Measurements from ENCODE around the gene TNFRSF11A. TPM values are rescaled to one million over a fixed set of nuclear protein-coding genes. Genes with fewer than 3 reads are reported as not detected.
A peak's percentile ranks its signal among the peaks of the same experiment; 100 is the strongest.

Gene TNFRSF11A
- total RNA-seq, 1 donor from 2014 or later = 14.0 TPM

DNA sequence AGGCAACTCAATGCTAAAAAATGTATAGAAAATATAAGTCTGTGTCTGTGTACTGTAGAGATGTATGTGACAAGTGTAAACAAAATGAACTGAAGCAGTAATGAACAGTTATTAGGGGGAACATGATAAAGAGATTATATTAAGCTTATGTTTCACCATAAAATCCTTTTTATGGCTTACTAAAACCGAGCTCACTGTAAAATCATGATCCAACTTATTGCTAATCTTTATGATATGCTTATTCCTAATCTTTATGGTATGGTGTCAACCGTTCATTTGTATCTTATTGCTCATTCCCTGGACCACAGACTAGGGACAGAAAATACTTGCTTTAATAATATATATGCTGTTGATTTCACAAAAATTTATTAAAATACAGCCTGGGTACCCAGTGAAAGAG is 62.1 kb downstream of the TNFRSF11A start:
- intact Hi-C loops (cut with micrococcal nuclease) = no loop called here
- H3K9me3 Mint-ChIP-seq = peaks cover 6% of the 10 kb centered on the region
- H3K27ac Mint-ChIP-seq = no peak overlapping the region
- no peaks in the 10 kb centered on the region for H3K27me3 Mint-ChIP-seq
- H3K4me3 Mint-ChIP-seq = no peak overlapping the region
- peaks cover 3% of the 10 kb centered on the region for H3K4me1 Mint-ChIP-seq
- no peak for DNase-seq
- peaks cover 31% of the 10 kb centered on the region for H3K36me3 Mint-ChIP-seq (ENCODE audit: low read depth)

DNA sequence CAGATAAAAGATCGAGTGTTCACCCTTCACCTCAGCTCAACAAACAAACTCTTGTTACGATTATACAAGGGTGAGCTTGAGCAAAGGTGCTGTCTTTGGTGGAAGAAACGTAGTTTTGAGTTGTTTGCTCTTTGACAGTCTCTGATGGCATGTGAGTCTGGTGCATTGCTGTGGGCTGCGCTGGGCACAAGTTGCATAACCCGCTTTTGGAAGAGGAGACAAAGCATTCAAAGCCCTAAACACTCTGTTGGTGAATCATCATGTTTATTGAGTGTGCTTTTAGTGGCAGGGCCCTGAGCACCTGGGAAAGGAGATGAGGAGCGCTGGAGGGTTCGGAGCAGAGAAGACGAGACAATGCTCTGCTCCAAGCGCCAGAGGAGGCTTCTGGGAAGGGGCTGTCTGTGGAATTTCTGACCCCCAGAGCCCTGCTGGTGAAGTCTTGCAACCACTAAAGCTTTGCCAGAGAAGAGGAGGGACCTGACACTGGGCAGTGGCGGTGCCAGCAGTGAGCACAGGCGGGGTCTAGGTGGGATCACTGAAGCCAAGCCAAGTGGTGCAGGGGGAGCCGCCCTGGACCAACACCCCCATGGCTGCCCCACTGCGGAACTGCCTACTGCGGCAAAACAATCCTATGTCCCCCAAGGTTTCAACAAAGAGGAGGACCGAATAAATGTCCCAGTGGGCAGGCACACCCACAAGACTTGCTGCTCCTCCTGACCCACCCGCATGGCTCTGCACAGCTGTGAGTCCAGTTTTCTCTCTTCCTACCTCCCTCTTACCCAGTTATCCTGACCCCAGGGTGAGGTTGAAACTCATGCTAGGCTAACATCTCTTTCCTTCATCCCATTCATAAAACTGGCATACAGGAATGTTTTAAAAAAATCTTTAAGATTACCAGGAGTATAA is 64.0 kb downstream of the TNFRSF11A start:
- intact Hi-C loops (cut with micrococcal nuclease) = no loop called here
- Mint-ChIP-seq H3K27me3 (no peaks in the 10 kb centered on the region), H3K36me3 (ENCODE audit: low read depth) (peaks cover 16% of the 10 kb centered on the region), H3K27ac (no peak overlapping the region), H3K9me3 (no peaks in the 10 kb centered on the region), H3K4me3 (no peak overlapping the region), H3K4me1 (no peaks in the 10 kb centered on the region)
- no peak for DNase-seq

DNA sequence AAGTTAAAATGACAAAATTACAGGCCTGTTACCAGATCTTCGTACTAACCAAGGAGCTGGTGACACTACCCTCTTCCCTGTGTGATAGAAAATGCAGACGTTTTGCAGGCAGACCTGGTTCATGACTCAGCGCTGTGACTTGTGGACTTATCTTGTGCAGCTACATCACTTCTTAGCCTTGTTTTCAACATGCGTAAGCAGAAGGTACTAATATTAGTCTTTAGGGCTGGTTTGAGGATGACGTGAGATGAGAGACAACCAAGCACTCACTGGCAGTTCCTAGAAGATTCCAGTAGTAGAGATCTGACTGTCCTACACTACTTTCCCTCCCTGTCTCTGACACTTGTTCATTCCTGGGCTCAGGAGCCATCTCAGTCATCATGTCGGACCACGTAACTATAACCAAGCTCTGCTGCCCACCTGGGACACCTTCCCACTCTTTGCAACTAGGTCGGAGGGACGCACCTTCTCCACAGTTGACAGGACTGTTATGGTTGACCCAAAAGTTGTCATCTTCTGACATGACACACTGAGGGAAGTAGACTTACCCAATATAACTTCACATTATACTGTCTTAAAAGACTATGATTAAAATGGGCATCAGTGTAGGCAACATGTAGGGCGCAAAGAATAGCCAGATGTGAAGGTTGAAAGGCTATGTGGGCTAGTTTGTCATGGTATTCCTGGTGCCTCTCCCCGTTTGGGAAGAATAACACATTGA is 64.8 kb downstream of the TNFRSF11A start:
- no peak for DNase-seq
- no peak overlapping the region for H3K4me3 Mint-ChIP-seq

DNA sequence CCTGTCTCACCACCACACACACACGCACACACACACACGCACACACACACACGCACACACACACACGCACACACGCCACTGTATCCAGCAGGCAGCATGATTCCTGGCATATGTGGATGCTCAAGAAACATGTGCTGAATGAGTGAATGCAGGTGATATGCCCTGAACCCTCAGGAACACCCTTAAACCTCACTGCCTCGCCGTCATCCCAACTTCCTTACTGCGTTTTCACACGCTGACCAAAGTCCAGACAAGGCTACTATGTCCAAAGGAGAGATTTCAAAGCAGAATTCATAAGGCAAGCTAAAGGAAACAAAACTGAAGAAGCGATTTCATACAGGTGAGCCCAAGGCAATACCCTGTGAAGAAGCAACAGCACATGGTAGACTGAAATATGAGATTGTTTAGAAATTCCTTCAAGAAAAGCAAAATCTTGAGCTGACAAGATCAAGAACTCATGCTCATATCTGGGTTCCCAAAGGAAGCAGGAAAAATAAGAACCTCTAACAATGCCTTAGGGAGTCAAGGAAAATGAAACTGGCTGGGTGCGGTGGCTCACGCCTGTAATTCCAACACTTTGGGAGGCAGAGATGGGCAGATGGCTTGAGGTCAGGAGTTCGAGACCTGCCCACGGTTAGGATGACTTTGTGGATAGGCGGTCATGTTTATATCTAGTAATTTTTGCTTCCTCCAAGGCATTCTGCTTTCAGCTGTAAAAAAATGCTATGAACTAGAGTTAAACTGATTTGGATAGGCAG is 69.1 kb downstream of the TNFRSF11A start:
- H3K9me3 Mint-ChIP-seq = no peaks in the 10 kb centered on the region
- H3K27me3 Mint-ChIP-seq = no peaks in the 10 kb centered on the region
- peaks cover 3% of the 10 kb centered on the region for H3K36me3 Mint-ChIP-seq (ENCODE audit: low read depth)
- no peak overlapping the region for H3K27ac Mint-ChIP-seq
- intact Hi-C loops (cut with micrococcal nuclease) = no loop called here
- no peak overlapping the region for H3K4me3 Mint-ChIP-seq
- peaks cover 25% of the 10 kb centered on the region for H3K4me1 Mint-ChIP-seq
- no peak for DNase-seq

More for the DNA sequence above, 64.8 kb downstream of the TNFRSF11A start:
- Mint-ChIP-seq H3K27ac (no peak overlapping the region), H3K4me1 (no peaks in the 10 kb centered on the region), H3K27me3 (no peaks in the 10 kb centered on the region), H3K36me3 (ENCODE audit: low read depth) (peaks cover 16% of the 10 kb centered on the region), H3K9me3 (no peaks in the 10 kb centered on the region)
- intact Hi-C loops (cut with micrococcal nuclease) = no loop called here

DNA sequence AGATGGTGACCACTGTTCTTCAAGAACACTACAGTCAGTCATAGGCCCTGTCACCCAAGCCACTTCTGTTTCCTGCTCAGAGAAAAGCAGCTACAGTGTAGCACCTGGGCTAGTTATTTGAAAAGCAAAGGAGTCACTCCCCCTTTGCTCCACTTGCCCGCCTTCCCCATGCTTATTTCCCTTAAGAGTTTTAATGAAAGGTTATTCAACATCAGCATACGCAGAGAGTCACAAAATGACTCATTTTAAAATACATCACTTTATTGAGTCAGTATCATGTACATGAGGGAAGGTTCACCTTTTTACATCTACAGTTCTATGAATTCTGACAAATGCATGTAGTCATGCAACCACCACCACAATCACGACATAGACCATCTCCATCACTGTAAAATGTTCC is 71.3 kb downstream of the TNFRSF11A start:
- Mint-ChIP-seq H3K27ac (peak overlapping the region; percentile 69), H3K4me1 (peaks cover 36% of the 10 kb centered on the region), H3K4me3 (no peak overlapping the region), H3K9me3 (no peaks in the 10 kb centered on the region), H3K27me3 (no peaks in the 10 kb centered on the region), H3K36me3 (ENCODE audit: low read depth) (no peaks in the 10 kb centered on the region)
- intact Hi-C loops (cut with micrococcal nuclease) = loop anchor here (1.0 kb wide), 1 partner anchor 28 kb away; no protein-coding TSS in a partner anchor
- DNase-seq = peak; percentile 62

DNA sequence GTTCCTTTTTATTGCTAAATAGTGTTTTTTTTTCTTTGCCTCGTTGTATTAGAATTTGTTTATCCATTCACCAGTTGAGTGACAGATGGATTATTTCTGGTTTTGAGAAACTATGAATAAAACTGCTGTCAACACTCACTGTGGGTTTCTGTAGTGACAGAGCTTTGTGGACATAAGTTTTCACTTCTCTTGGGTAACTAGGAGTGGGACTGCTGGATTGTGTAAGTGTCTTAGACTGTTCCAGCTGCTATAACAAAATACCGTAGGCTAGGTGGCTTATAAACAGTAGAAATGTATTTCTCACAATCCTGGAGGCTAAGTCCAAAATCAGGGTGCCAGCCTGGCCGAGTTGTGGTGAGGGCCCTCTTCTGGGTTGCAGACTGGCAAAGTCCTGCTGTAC is 71.9 kb downstream of the TNFRSF11A start:
- no peak for DNase-seq
- no peaks in the 10 kb centered on the region for H3K36me3 Mint-ChIP-seq (ENCODE audit: low read depth)
- no peaks in the 10 kb centered on the region for H3K9me3 Mint-ChIP-seq
- no peak overlapping the region for H3K4me3 Mint-ChIP-seq
- intact Hi-C loops (cut with micrococcal nuclease) = loop anchor here (1.0 kb wide), 1 partner anchor 29 kb away; no protein-coding TSS in a partner anchor
- H3K4me1 Mint-ChIP-seq = peaks cover 36% of the 10 kb centered on the region
- peak overlapping the region; percentile 69 for H3K27ac Mint-ChIP-seq
- H3K27me3 Mint-ChIP-seq = no peaks in the 10 kb centered on the region

DNA sequence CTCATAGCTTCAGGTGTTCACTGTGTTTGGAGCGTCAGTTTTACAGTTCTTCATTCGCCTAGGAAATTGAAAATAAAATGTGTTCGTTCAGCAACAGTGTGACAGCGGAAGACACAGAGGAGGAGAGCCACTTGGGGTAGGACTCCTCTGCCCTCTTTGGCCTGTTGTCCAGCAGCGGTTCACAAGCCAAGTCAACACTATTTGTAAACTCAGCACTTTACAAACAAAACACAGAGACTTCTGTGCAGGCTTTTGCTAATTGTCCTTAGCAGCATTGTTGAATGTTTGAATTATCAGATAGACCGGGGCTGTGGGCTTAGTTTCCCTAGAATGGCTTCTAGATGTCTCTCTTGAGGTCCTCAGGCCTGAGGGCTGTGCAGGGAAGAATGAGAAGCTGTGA is 73.2 kb downstream of the TNFRSF11A start:
- H3K4me1 Mint-ChIP-seq = peaks cover 36% of the 10 kb centered on the region
- no peak overlapping the region for H3K4me3 Mint-ChIP-seq
- no peaks in the 10 kb centered on the region for H3K36me3 Mint-ChIP-seq (ENCODE audit: low read depth)
- intact Hi-C loops (cut with micrococcal nuclease) = loop anchor here (2.0 kb wide), 1 partner anchor 23 kb away; no protein-coding TSS in a partner anchor
- H3K27ac Mint-ChIP-seq = no peak overlapping the region
- H3K9me3 Mint-ChIP-seq = peaks cover 3% of the 10 kb centered on the region
- no peak for DNase-seq
- H3K27me3 Mint-ChIP-seq = no peaks in the 10 kb centered on the region

DNA sequence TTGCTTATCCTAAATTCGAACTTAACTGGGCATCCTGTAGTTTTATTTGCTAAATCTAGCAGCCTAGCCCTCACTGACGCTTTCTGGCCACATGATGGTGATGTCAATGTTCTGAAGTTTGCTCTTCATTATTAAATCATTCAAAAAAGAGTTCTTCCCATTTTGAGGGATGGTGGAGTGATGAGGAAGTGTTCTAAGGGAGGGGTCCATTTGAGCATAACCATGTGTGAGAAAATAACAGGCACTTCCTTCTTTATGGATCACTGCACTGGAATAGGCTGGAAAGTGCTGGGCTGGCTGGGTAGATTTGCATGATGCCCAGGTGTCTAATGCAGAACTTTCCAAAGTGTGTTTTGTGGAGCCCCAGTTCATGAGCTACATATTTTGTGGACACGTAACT is 74.2 kb downstream of the TNFRSF11A start:
- no peaks in the 10 kb centered on the region for H3K36me3 Mint-ChIP-seq (ENCODE audit: low read depth)
- no peak overlapping the region for H3K4me3 Mint-ChIP-seq
- DNase-seq = no peak
- no peaks in the 10 kb centered on the region for H3K27me3 Mint-ChIP-seq
- intact Hi-C loops (cut with micrococcal nuclease) = loop anchor here (2.0 kb wide), 1 partner anchor 22 kb away; no protein-coding TSS in a partner anchor
- no peak overlapping the region for H3K27ac Mint-ChIP-seq
- H3K4me1 Mint-ChIP-seq = peaks cover 36% of the 10 kb centered on the region
- peaks cover 3% of the 10 kb centered on the region for H3K9me3 Mint-ChIP-seq

DNA sequence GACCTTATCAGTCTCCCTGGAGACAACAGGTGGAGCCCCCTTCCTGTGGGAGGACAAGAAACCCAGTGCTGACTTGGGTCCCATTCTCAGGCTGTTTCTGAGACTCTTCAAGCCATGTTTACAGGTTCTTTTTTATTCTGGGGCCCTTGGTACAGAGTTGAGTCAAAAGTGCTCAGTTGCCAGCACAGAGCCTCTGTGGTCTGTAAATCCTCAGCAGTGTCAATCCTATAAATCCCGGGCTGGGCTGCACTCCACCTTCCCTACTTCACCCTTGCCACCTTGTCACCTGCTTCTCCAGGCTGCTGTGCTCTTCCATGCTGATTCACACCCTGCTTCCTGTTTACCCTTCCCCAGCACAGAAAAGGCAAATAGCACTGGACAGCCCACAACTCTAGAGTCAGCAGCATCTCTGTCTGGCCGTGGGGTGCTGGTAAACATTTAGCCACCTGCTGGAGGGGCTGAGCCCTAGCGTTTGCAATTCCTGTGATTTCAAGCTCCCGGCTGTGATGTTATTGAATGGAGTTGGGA is 74.7 kb downstream of the TNFRSF11A start:
- intact Hi-C loops (cut with micrococcal nuclease) = loop anchor here (2.0 kb wide), 1 partner anchor 21 kb away; no protein-coding TSS in a partner anchor
- H3K4me3 Mint-ChIP-seq = peak overlapping the region; percentile 33
- no peak for DNase-seq
- H3K36me3 Mint-ChIP-seq (ENCODE audit: low read depth) = no peaks in the 10 kb centered on the region
- H3K9me3 Mint-ChIP-seq = peaks cover 3% of the 10 kb centered on the region
- H3K27ac Mint-ChIP-seq = peak overlapping the region; percentile 75
- H3K27me3 Mint-ChIP-seq = no peaks in the 10 kb centered on the region
- peaks cover 36% of the 10 kb centered on the region for H3K4me1 Mint-ChIP-seq

DNA sequence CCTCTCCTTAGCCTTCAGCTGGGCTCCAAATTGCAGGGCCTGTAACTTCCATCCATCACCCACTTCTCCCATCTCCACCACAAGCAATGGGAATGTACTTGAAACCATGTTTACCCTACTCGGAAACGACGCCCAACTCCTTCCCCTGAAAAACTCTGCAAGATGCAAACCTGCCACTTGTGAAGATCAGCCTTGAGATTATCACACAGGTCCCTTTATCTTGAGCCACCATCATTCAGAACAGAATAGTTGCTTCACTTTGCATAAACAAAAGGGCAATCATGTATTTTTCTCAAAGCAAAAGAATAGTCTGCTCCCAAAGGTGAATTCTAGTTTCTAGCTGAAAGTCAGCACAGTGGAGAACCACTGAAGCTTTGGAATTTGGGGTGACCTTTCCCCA is 75.8 kb downstream of the TNFRSF11A start:
- no peak for DNase-seq
- no peak overlapping the region for H3K4me3 Mint-ChIP-seq
- peaks cover 36% of the 10 kb centered on the region for H3K4me1 Mint-ChIP-seq
- peaks cover 5% of the 10 kb centered on the region for H3K9me3 Mint-ChIP-seq
- intact Hi-C loops (cut with micrococcal nuclease) = no loop called here
- H3K27me3 Mint-ChIP-seq = no peaks in the 10 kb centered on the region
- H3K36me3 Mint-ChIP-seq (ENCODE audit: low read depth) = peaks cover 1% of the 10 kb centered on the region
- peak overlapping the region; percentile 0 for H3K27ac Mint-ChIP-seq

DNA sequence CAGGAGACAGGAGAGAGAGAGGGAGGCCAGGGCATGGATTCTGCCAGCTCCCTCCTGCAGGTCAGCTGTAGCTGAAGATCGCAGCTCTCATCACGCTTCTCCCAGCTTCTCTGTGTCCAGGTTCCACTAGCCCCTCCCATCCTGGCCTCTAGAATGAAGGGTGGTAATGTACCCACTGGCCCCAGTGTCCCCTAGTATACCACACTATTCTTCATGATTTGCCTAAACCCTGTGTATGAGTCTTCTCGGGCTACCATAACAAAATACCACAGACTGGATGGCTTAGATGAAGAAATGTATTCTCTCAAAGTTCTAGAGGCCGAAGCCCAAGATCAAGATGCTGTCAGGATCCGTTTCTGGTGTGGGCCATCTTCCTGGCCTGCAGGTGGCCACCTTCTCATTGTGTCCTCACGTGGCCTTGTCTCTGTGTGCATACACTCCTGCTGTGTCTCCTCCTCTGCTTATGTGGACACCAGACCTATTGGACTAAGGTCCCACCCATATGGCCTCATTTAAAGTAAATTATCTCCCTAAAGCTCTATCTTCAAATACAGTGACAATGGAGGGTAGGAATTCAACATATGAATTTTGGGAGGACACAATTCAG is 77.3 kb downstream of the TNFRSF11A start:
- Mint-ChIP-seq H3K36me3 (ENCODE audit: low read depth) (peaks cover 2% of the 10 kb centered on the region), H3K4me3 (no peak overlapping the region), H3K9me3 (peaks cover 6% of the 10 kb centered on the region), H3K4me1 (peaks cover 28% of the 10 kb centered on the region), H3K27ac (peak overlapping the region; percentile 10), H3K27me3 (no peaks in the 10 kb centered on the region)
- intact Hi-C loops (cut with micrococcal nuclease) = no loop called here
- DNase-seq = no peak

DNA sequence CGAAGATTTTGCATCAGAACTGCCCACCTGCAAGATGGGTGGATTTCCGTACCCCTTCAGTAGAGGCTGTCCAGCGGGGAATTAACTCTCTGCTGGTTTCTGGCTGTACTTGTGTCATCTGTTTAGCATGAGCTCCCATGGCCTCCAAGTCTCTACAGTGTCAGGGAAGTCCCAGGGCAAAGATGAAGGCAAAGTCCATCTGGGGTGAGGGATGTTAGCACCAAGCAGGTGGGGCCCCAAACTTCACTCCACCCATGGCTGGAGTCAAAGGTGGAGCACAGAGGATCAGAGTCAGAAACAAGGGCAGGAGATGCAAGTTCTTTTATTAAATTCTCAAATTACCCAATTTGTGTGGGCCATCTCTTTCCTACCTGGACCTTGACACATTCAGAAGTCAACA is 78.0 kb downstream of the TNFRSF11A start:
- peaks cover 6% of the 10 kb centered on the region for H3K9me3 Mint-ChIP-seq
- intact Hi-C loops (cut with micrococcal nuclease) = no loop called here
- no peak overlapping the region for H3K27ac Mint-ChIP-seq
- no peak overlapping the region for H3K4me3 Mint-ChIP-seq
- peaks cover 26% of the 10 kb centered on the region for H3K4me1 Mint-ChIP-seq
- H3K27me3 Mint-ChIP-seq = no peaks in the 10 kb centered on the region
- peaks cover 2% of the 10 kb centered on the region for H3K36me3 Mint-ChIP-seq (ENCODE audit: low read depth)
- DNase-seq = no peak

DNA sequence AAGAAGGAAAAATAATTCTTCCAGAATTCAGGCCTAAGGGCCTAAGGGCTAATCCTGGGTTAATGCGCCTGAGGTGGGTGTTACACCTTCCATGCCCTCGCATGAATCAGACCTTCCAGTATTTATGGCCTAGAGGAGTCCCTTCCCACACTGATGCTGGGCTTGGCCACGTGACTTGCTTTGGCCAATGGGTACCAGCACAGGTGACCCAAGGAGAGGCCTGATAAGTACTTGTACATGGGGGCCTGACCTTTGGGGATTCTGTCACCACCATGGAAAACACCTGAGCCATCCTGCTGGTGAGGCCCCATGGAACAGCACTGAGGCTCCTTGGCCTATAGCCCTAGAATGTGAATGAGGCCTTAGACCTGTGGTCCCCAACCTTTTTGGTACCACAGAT is 79.8 kb downstream of the TNFRSF11A start:
- H3K9me3 Mint-ChIP-seq = peaks cover 13% of the 10 kb centered on the region
- peaks cover 13% of the 10 kb centered on the region for H3K4me1 Mint-ChIP-seq
- no peak overlapping the region for H3K4me3 Mint-ChIP-seq
- H3K27me3 Mint-ChIP-seq = no peaks in the 10 kb centered on the region
- intact Hi-C loops (cut with micrococcal nuclease) = no loop called here
- DNase-seq = no peak
- H3K36me3 Mint-ChIP-seq (ENCODE audit: low read depth) = peaks cover 4% of the 10 kb centered on the region
- H3K27ac Mint-ChIP-seq = no peak overlapping the region

All from activated CD4-positive, alpha-beta T cell treated with anti-CD3 and anti-CD28 coated beads, Interleukin-2, amount 10 ng/mL, durations not matched to agents 24 days and 14 days (primary cell).